Measurements from ENCODE around the gene THOC6.

DNA sequence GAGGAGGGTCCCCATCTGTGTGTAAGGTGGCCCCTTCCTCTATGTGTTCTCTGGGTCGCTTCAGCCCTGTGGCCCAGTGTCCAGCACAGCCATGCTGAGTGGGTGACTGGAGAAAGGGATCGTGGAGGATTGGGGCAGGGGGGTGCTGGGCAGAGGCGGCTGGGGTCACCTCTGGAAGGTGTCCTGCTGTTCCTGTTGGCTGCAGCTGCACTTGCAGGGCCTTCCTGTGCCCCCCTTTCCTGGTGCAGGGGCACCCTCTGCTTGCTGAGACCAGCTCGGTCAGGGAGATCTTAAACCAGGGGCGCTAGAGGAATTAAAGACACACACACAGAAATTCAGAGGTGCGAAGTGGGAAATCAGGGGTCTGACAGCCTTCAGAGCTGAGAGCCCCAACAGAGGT is 52.7 kb downstream of the THOC6 start:
- no peak for TF ChIP-seq POLR2AphosphoS5 (IDR thresholded peaks at IDR 0.05; ENCODE audit: low read depth, low read length)
- no peak for TF ChIP-seq TAF1 (IDR thresholded peaks at IDR 0.05; ENCODE audit: low read depth, low read length)
- no peak for TF ChIP-seq POLR2A (IDR thresholded peaks at IDR 0.05; ENCODE audit: low read depth, low read length)
- no peak for TF ChIP-seq POU2F2 (IDR thresholded peaks at IDR 0.05; ENCODE audit: low read depth, low read length)
- TF ChIP-seq SPI1 (IDR thresholded peaks at IDR 0.05; ENCODE audit: low read depth, low read length): no peak

Data from GM12891 (cell line).